ENCODE results near the gene DCC.

DNA sequence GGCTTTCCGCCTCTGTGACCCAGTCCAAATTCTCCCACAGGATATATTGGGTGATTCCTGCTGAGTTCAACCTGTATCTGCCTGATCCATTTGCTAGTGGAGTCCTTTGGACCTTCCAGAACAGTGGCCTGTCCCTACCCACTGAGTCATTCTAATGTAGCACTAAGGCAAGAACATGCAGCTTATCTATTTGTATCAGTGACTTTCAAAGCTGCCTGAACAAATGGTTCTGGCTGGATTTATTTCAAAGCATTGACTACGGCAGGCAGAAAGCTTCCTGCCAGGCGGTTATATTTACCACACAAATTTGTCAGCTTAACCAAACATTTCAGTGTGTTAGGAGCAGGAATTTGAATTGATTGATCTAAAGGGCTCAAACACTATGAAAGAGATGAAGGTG is 613.4 kb downstream of the DCC start:
- TF ChIP-seq, protein P1, sequence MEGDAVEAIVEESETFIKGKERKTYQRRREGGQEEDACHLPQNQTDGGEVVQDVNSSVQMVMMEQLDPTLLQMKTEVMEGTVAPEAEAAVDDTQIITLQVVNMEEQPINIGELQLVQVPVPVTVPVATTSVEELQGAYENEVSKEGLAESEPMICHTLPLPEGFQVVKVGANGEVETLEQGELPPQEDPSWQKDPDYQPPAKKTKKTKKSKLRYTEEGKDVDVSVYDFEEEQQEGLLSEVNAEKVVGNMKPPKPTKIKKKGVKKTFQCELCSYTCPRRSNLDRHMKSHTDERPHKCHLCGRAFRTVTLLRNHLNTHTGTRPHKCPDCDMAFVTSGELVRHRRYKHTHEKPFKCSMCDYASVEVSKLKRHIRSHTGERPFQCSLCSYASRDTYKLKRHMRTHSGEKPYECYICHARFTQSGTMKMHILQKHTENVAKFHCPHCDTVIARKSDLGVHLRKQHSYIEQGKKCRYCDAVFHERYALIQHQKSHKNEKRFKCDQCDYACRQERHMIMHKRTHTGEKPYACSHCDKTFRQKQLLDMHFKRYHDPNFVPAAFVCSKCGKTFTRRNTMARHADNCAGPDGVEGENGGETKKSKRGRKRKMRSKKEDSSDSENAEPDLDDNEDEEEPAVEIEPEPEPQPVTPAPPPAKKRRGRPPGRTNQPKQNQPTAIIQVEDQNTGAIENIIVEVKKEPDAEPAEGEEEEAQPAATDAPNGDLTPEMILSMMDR (IDR thresholded peaks at IDR 0.05; ENCODE audit: low read length), result no peak
- TF ChIP-seq EZH2phosphoT487 (IDR thresholded peaks at IDR 0.05; ENCODE audit: low read length), result no peak

Data from MM.1S (cell line).